Panc1 (cell line): ENCODE results near the gene STAU1. TPM values are rescaled to one million over a fixed set of nuclear protein-coding genes. Genes with fewer than 3 reads are reported as not detected.

ENCODE experiments used
- ATAC-seq: fragments of 200-7000 bp; cut with Tn5 transposase; 2 replicates; pipeline ENCODE4 v1.9.1; 2020; ENCODE audit warnings: mild to moderate bottlenecking, moderate library complexity
- BruUV-seq: library from RNA; stranded (reverse); fragments of 400-500 nt; replicated peaks from 2 replicates; lab custom pipeline; 2021; lab: Mats Ljungman, UMichigan
- CTCF ChIA-PET: fragments of 300-600 bp; sonication (Branson Sonifier 250); formaldehyde crosslinking; loops from one replicate; lab custom pipeline; 2022; ENCODE audit warnings: antibody characterized with exemption; lab: Charles Lee
- POLR2A ChIA-PET: fragments of 300-600 bp; sonication (Branson Sonifier 250); formaldehyde crosslinking; loops from one replicate; lab custom pipeline; 2022; ENCODE audit warnings: antibody characterized with exemption; lab: Charles Lee
- DNase-seq: peaks from one replicate; pipeline ENCODE4 v3.0.0-alpha.2; 2010; ENCODE audit warnings: low read depth, low spot score
- H3K27ac ChIP-seq: 2 replicates; pipeline ENCODE4 v1.5.1; 2011; ENCODE audit warnings: mild to moderate bottlenecking, low read length, inconsistent platforms
- H3K27me3 ChIP-seq: fragments of 200-500 bp; sonication (Bioruptor generic); 2 replicates; pipeline ENCODE4 v1.6.0; 2014; ENCODE audit warnings: low read length, inconsistent platforms; ENCODE audit not compliant: control insufficient read depth, insufficient read depth
- H3K36me3 ChIP-seq: fragments of 200-500 bp; sonication (Bioruptor generic); 2 replicates; pipeline ENCODE4 v1.5.1; 2014; ENCODE audit warnings: inconsistent platforms, mild to moderate bottlenecking, low read length, moderate library complexity; ENCODE audit not compliant: control insufficient read depth, insufficient read depth
- H3K4me1 ChIP-seq: 2 replicates; pipeline ENCODE4 v1.5.1; 2011; ENCODE audit warnings: inconsistent platforms, mild to moderate bottlenecking, low read length, moderate library complexity; ENCODE audit not compliant: control insufficient read depth, insufficient read depth
- H3K4me3 ChIP-seq, 2 experiments: 2 replicates each; pipeline ENCODE4 v1.5.1; 2011 to 2012; ENCODE audit warnings: low read depth in 2 of 2, low read length in 2 of 2, mild to moderate bottlenecking in 2 of 2, inconsistent platforms in 1 of 2, moderate library complexity in 1 of 2
- H3K9me3 ChIP-seq: fragments of 200-500 bp; sonication (Bioruptor generic); 2 replicates; pipeline ENCODE4 v1.5.1; 2014; ENCODE audit warnings: low read depth, mild to moderate bottlenecking, inconsistent platforms, low read length, moderate library complexity; ENCODE audit not compliant: control insufficient read depth, insufficient read depth
- CTCF ChIP-seq: fragments of 450-650 bp; IDR thresholded peaks from 2 replicates; pipeline ENCODE4 v1.5.1; 2017; ENCODE audit warnings: mild to moderate bottlenecking
- POLR2AphosphoS5 ChIP-seq: IDR thresholded peaks from 2 replicates; pipeline ENCODE4 v1.6.1; 2012; ENCODE audit warnings: mild to moderate bottlenecking, low read depth, low read length, moderate library complexity
- REST ChIP-seq, 2 experiments: IDR thresholded peaks; 2 replicates each; pipeline ENCODE4 v1.6.1; 2011 to 2012; ENCODE audit warnings: low read depth in 2 of 2, control low read depth in 1 of 2, low read length in 1 of 2, mild to moderate bottlenecking in 1 of 2, moderate library complexity in 1 of 2; ENCODE audit not compliant: insufficient read depth in 1 of 2
- SIN3A ChIP-seq: IDR thresholded peaks from 2 replicates; pipeline ENCODE4 v1.6.1; 2012; ENCODE audit warnings: low read depth, mild to moderate bottlenecking, low read length, moderate library complexity, borderline replicate concordance; ENCODE audit not compliant: insufficient read depth
- TCF7L2 ChIP-seq: IDR thresholded peaks from 2 replicates; pipeline ENCODE4 v1.6.1; 2011; ENCODE audit warnings: mild to moderate bottlenecking, low read depth, low read length, inconsistent platforms
- in situ Hi-C: cut with HindIII; loops from 2 replicates; pipeline ENCODE4 v1.10.0; 2016; ENCODE audit warnings: low sequenced_read_pairs, low pct_unique_long_range_greater_than_20kb
- intact Hi-C: fragments of 100-400 bp; cut with micrococcal nuclease; formaldehyde crosslinking; loops from one replicate; pipeline ENCODE4 v1.10.0; 2022; ENCODE audit not compliant: unreplicated experiment
- total RNA-seq: library from RNA; stranded (reverse); gene quantifications from one replicate; pipeline ENCODE4 v1.2.1, GENCODE V29; 2021; ENCODE audit not compliant: unreplicated experiment

Gene STAU1
- total RNA-seq, 1 experiment from 2014 or later, result 103 TPM

- no peak overlapping the region for H3K27ac ChIP-seq
- H3K4me3 ChIP-seq, result no peak overlapping the region
- in situ Hi-C loops, result no loop called here
- TF ChIP-seq REST (IDR thresholded peaks at IDR 0.05; ENCODE audit: insufficient read depth in 1 of 2, low read depth in 2 of 2, low read length in 1 of 2), result no peak
- TF ChIP-seq SIN3A, result no peak
- intact Hi-C loops, result no loop called here
- ATAC-seq (no peak), DNase-seq (no peak)
- no TSS peak for BruUV-seq
- no peaks in the 10 kb centered on the region for H3K4me1 ChIP-seq
- POLR2A ChIA-PET, result interaction anchor here (0.5 kb wide), 1 partner anchor 33 kb away, joined by 3 read pairs; no protein-coding TSS in a partner anchor
- CTCF ChIA-PET, result no interaction called here
- H3K9me3 ChIP-seq, result no peaks in the 10 kb centered on the region
- no peaks in the 10 kb centered on the region for H3K27me3 ChIP-seq
- peaks cover 9% of the 10 kb centered on the region; the same call in 1 of the 2 replicates for H3K36me3 ChIP-seq
Measured at GRCh38 chr20:49236301-49236700, 48.2 kb upstream of the STAU1 start.

DNA sequence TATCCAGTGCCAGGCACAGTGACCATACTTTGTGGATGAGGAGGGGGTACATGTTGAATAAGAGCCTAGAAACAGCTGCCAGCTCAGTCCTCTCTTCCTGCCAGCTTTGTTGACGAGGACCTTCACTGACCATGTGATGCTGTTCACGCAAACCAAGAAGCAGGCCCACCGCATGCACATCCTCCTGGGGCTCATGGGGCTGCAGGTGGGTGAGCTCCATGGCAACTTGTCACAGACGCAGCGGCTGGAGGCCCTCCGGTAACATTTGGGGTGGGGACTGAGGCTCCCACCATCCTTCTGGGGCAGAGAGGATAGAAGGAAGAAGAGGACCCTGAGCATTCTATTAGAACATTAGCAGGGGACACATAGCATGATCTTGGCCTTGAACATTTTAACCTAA is 46.7 kb upstream of the STAU1 start:
- no peak for TF ChIP-seq REST (IDR thresholded peaks at IDR 0.05; ENCODE audit: insufficient read depth in 1 of 2, low read depth in 2 of 2, low read length in 1 of 2)
- no peak for TF ChIP-seq SIN3A
- no peak for TF ChIP-seq TCF7L2
- no peak for TF ChIP-seq POLR2AphosphoS5
- no peak for TF ChIP-seq CTCF
- ChIA-PET POLR2A (interaction anchor here (0.6 kb wide), 1 partner anchor 22 kb away, joined by 3 read pairs; no protein-coding TSS in a partner anchor), CTCF (no interaction called here)
- Histone ChIP-seq H3K27me3 (no peaks in the 10 kb centered on the region), H3K4me1 (no peaks in the 10 kb centered on the region), H3K27ac (no peak overlapping the region), H3K4me3 (no peak overlapping the region), H3K36me3 (peaks cover 9% of the 10 kb centered on the region), H3K9me3 (no peaks in the 10 kb centered on the region)
- in situ Hi-C loops, result no loop called here
- no TSS peak for BruUV-seq
- DNase-seq, result no peak
- intact Hi-C loops, result no loop called here
- no peak for ATAC-seq
